NK-92 (cell line): ENCODE results near the gene ZCCHC18.
"Not testable (repeated sequence)": the region's sequence is repeated elsewhere in the genome, so short reads cannot be mapped to it uniquely, and the experiment has no call there.

Experiments used
- DNase-seq: peaks from one replicate; lab custom pipeline; 2025; ENCODE audit not compliant: unreplicated experiment; lab: John Stamatoyannopoulos, UW

The ZCCHC18 gene

GRCh38 chrX:104112326-104112951, at the start of gene ZCCHC18:
TSS of gene ZCCHC18 (plus strand) at chrX:104112523. CDS start at chrX:104114112, 1,589 bp downstream.
- no peak for DNase-seq

- not testable (repeated sequence) for DNase-seq
Measured at GRCh38 chrX:104062636-104063035, 49.7 kb upstream of the ZCCHC18 start.

DNA sequence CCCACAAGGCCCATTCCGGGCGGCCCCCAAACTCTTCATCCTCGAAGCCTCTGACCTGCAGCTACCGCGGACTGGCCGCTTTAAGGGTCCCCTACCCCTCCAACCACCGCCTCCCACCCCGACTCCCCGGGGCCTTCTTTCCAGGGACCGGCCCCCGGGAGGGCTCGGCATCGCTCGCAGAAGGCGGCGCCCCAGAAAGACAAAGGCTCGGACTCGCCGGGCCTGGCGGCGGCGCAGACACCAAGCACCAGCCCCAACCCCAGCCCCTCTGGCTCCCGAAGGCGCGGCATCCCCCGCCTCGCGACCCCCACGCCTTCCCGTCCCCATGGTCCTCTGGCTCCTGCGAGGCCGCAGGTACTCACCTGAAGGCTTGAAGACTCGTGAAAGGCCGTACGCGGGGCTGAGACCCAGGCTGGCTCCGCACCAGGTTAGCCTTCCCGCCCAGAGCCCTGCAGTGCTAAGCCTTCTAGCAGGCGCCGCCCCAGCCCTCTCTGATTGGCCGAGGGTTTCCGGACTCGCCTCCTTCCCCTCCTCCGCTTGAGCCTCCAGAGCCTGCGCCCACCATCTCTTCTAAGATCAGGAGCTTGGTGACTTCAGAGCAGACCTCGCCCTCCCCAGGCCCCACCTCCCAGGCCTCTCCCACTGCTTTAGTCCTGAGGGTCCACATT, 36.4 kb upstream of the ZCCHC18 start, which contains the start of gene TMSB15C:
Gene TMSB15C, minus strand, starts transcription at position 459 of the 668 bp plus-strand sequence.
- DNase-seq = not testable (repeated sequence)

- not testable (repeated sequence) for DNase-seq
Measured at GRCh38 chrX:104077854-104078253, 34.5 kb upstream of the ZCCHC18 start.

GRCh38 chrX:104084063-104084462, 28.3 kb upstream of the ZCCHC18 start:
- DNase-seq = no peak

GRCh38 chrX:104084534-104085277, 27.6 kb upstream of the ZCCHC18 start:
- no peak for DNase-seq

GRCh38 chrX:104085477-104085876, 26.8 kb upstream of the ZCCHC18 start:
- no peak for DNase-seq

GRCh38 chrX:104085919-104086318, 26.4 kb upstream of the ZCCHC18 start:
- no peak for DNase-seq

DNA sequence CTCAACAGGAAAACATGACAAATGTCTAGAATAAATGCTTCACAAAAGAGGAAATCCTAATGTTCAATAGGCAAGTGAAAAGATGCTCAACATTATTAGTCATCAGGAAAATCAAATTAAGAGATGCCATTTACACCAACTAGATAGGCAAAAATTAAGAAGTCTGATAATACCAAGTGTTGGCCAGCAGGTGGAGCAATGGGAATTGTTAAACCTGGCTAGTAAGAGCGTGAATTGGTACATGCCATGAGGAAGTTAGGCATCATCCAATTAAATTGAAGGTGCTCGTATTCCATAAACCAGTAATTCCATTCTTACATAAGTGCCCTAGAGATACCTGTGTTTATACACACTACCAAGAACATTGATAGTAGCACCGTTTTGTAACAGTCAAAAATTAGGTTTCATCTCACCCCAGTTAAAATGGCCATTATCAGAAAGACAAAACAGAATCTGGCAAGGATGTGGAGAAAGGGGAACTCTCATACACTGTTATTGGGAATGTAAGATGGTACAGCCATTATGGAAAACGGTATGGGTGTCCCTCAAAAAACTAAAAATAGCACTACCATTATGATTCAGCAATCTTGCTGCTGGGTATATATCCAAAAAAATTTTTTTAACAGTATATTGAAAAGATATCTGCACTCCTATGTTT, 14.0 kb upstream of the ZCCHC18 start:
- no peak for DNase-seq

DNA sequence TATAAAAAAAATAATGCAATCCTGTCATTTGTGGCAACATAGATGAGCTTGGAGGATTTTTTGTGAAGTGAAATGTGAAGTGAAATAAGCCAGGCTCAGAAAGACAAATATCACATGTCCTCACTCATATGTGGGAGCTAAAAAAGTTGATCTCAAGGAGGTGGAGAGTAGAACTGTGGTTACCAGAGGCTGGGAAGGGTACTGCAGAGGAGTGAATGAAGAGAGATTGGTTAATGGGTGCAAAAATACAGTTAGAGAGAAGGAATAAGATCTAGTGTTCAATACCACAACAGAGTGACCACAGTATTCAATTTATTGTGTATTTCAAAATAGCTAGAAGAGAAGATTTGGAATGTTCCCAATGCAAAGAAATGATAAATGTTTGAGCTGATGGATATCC, 13.4 kb upstream of the ZCCHC18 start:
- no peak for DNase-seq

GRCh38 chrX:104104676-104105075, 7.6 kb upstream of the ZCCHC18 start:
- no peak for DNase-seq

GRCh38 chrX:104105330-104106262, 6.7 kb upstream of the ZCCHC18 start:
- no peak for DNase-seq

- DNase-seq = no peak
Measured at GRCh38 chrX:104108955-104109354, 3.4 kb upstream of the ZCCHC18 start.

- not testable (repeated sequence) for DNase-seq
Measured at GRCh38 chrX:104110491-104111240, 1.7 kb upstream of the ZCCHC18 start.

GRCh38 chrX:104113222-104113965, 1.1 kb downstream of the ZCCHC18 start:
- no peak for DNase-seq

DNA sequence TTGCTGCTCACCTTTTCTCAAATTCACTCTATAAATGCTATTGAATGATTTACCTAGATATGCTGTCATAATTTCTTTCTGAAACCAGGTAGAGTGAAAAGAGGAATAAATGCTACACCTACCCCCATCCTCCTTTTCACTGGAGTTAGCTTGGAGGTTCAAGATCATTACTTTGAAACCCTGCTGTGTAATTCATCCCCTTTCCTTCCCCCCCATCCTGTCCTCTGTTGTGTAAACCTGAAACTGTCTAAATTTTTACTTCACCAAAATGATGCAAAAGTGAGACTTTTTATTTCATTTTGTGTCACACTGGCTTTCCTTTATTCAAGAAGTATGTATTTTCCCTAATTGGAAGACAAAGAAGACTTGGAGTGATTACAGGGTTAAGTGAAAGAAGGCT, 5.4 kb downstream of the ZCCHC18 start:
- DNase-seq = no peak

- no peak for DNase-seq
Measured at GRCh38 chrX:104118765-104119164, 6.4 kb downstream of the ZCCHC18 start.

- no peak for DNase-seq
Measured at GRCh38 chrX:104122829-104123228, 10.5 kb downstream of the ZCCHC18 start.

DNA sequence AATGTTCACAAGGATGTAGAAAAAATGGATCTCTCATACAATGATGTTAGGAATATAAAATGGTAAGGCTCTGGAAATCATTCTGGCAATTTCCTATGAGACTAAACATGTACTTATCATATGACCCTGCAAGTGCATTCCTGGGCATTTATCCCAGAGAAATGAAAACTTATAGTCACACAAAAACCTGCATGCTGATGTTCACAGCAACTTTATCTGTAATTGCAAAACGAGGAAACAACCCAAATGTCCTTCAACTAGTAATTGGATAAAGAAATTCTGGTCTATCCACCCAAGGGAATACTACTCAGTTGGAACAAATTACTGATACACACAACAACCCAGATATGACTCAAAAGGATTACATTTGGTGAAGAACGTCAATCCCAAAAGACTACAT, 14.5 kb downstream of the ZCCHC18 start:
- no peak for DNase-seq
